ENCODE data around the gene CEACAM3.

DNA sequence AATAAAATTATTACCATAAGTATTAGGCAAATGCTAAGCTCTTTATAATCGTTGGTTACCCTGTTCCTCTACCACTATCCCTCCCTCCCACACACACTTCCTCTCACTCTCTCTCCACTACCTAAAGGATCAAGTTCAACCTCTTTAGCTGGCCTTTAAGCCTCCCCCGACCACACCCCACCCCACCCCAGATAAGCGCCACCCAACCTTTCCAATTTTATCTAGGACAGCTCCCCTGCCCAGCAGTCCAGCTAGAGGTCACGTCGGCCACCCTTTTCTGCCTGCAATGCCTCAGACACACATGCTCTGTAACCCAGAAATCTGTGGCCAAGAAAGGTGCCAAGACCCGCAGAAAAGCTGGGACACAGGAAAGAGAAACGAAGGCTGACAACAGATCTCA lies 47.0 kb downstream of the CEACAM3 start:
- TF ChIP-seq, protein P1, sequence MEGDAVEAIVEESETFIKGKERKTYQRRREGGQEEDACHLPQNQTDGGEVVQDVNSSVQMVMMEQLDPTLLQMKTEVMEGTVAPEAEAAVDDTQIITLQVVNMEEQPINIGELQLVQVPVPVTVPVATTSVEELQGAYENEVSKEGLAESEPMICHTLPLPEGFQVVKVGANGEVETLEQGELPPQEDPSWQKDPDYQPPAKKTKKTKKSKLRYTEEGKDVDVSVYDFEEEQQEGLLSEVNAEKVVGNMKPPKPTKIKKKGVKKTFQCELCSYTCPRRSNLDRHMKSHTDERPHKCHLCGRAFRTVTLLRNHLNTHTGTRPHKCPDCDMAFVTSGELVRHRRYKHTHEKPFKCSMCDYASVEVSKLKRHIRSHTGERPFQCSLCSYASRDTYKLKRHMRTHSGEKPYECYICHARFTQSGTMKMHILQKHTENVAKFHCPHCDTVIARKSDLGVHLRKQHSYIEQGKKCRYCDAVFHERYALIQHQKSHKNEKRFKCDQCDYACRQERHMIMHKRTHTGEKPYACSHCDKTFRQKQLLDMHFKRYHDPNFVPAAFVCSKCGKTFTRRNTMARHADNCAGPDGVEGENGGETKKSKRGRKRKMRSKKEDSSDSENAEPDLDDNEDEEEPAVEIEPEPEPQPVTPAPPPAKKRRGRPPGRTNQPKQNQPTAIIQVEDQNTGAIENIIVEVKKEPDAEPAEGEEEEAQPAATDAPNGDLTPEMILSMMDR (IDR thresholded peaks at IDR 0.05; ENCODE audit: poor library complexity), result no peak
- TF ChIP-seq EZH2phosphoT487 (IDR thresholded peaks at IDR 0.05; ENCODE audit: low read depth, severe bottlenecking, unreplicated experiment) (no peak), EZH2 (IDR thresholded peaks at IDR 0.05; ENCODE audit: borderline replicate concordance) (no peak)
